OCI-LY7 (cell line): ENCODE results near the gene ATP2C1.

Experiments used
- CTCF ChIP-seq: fragments of 200-600 bp; sonication (generic); conservative IDR thresholded peaks from 2 replicates; pipeline ENCODE4 v1.5.1; 2014; ENCODE audit warnings: mild to moderate bottlenecking, antibody characterized with exemption, low read length, moderate library complexity, mixed read lengths
- EZH2phosphoT487 ChIP-seq: fragments of 200-600 bp; sonication (generic); IDR thresholded peaks from 2 replicates; pipeline ENCODE4 v1.6.1; 2018; ENCODE audit warnings: low read depth, borderline replicate concordance, mild to moderate bottlenecking, mixed run types, antibody characterized with exemption, low read length, moderate library complexity, mixed read lengths

GRCh38 chr3:130903412-130903908 lies 9.6 kb downstream of the ATP2C1 start:
- TF ChIP-seq EZH2phosphoT487 (no peak), CTCF (no peak)
